ENCODE data around the gene LCE1E.

LCE1E gene

GRCh38 chr1:152801333-152801732 lies 15.3 kb downstream of the LCE1E start:
- Histone ChIP-seq H3K4me2 (ENCODE audit: low read length, poor library complexity, severe bottlenecking) (no peak overlapping the region), H3K79me1 (replicated peaks; ENCODE audit: low read length, poor library complexity, severe bottlenecking) (no peaks in the 10 kb centered on the region), H2BK120ac (ENCODE audit: low read depth, low read length) (no peak overlapping the region), H3K14ac (ENCODE audit: low read length in 2 of 2) (no peak overlapping the region), H4K91ac (ENCODE audit: low read length) (no peak overlapping the region), H3K9ac (ENCODE audit: low read length) (no peak overlapping the region), H3K27ac (ENCODE audit: low read length, poor library complexity, severe bottlenecking) (no peak overlapping the region), H3K4ac (ENCODE audit: low read depth in 1 of 2, low read length in 2 of 2) (no peak overlapping the region), H3K27me3 (ENCODE audit: control insufficient read depth in 1 of 2, insufficient read depth in 1 of 2, low read length in 2 of 2) (no peaks in the 10 kb centered on the region), H2BK5ac (ENCODE audit: low read depth, low read length, poor library complexity, severe bottlenecking) (no peak overlapping the region), H3K4me3 (ENCODE audit: insufficient read depth in 1 of 2, low read depth in 1 of 2, low read length in 2 of 2) (no peak overlapping the region), H2AFZ (ENCODE audit: low read depth, low read length) (no peak overlapping the region), H2BK15ac (ENCODE audit: low read depth, poor library complexity, severe bottlenecking) (no peak overlapping the region), H2AK5ac (ENCODE audit: low read length, severe bottlenecking) (no peak overlapping the region), H3K9me3 (ENCODE audit: control insufficient read depth, low read length) (no peaks in the 10 kb centered on the region), H3K18ac (ENCODE audit: low read depth in 1 of 2, low read length in 2 of 2) (no peak overlapping the region), H4K8ac (ENCODE audit: low read length) (no peak overlapping the region), H2BK12ac (ENCODE audit: low read length in 2 of 2) (no peak overlapping the region), H3K36me3 (ENCODE audit: control insufficient read depth in 1 of 2, insufficient read depth in 2 of 2, low read depth in 1 of 2, low read length in 2 of 2) (no peaks in the 10 kb centered on the region), H3K4me1 (ENCODE audit: control insufficient read depth, insufficient read depth, low read depth, low read length) (no peaks in the 10 kb centered on the region), H3K23ac (ENCODE audit: low read length in 2 of 2) (no peak overlapping the region)
- no peak for DNase-seq
- 61% methylated on average over 1 of the region's 1 CpG for WGBS

GRCh38 chr1:152806576-152806975 lies 20.5 kb downstream of the LCE1E start, which contains the start of gene LCE1C:
TSS of gene LCE1C (minus strand) at chr1:152806651. CDS start at chr1:152805478, 1,173 bp downstream.
- DNase-seq, result no peak
- H2BK15ac ChIP-seq (ENCODE audit: low read depth, poor library complexity, severe bottlenecking), result no peak within 1 kb of the TSS
- H3K4me1 ChIP-seq (ENCODE audit: control insufficient read depth, insufficient read depth, low read depth, low read length), result no peaks in the 10 kb centered on the region
- H3K4me3 ChIP-seq (ENCODE audit: insufficient read depth in 1 of 2, low read depth in 1 of 2, low read length in 2 of 2), result no peak within 1 kb of the TSS
- H3K23ac ChIP-seq (ENCODE audit: low read length in 2 of 2), result no peak within 1 kb of the TSS
- H3K9me3 ChIP-seq (ENCODE audit: control insufficient read depth, low read length), result no peaks in the 10 kb centered on the region
- no peak within 1 kb of the TSS for H2AFZ ChIP-seq (ENCODE audit: low read depth, low read length)
- H4K8ac ChIP-seq (ENCODE audit: low read length), result no peak within 1 kb of the TSS
- no peak within 1 kb of the TSS for H3K4ac ChIP-seq (ENCODE audit: low read depth in 1 of 2, low read length in 2 of 2)
- H2BK120ac ChIP-seq (ENCODE audit: low read depth, low read length), result no peak within 1 kb of the TSS
- H3K36me3 ChIP-seq (ENCODE audit: control insufficient read depth in 1 of 2, insufficient read depth in 2 of 2, low read depth in 1 of 2, low read length in 2 of 2), result no peaks in the 10 kb centered on the region
- no peak within 1 kb of the TSS for H3K18ac ChIP-seq (ENCODE audit: low read depth in 1 of 2, low read length in 2 of 2)
- no peaks in the 10 kb centered on the region for H3K79me1 ChIP-seq (replicated peaks; ENCODE audit: low read length, poor library complexity, severe bottlenecking)
- no peak within 1 kb of the TSS for H2BK12ac ChIP-seq (ENCODE audit: low read length in 2 of 2)
- H3K9ac ChIP-seq (ENCODE audit: low read length), result no peak within 1 kb of the TSS
- no peak within 1 kb of the TSS for H4K91ac ChIP-seq (ENCODE audit: low read length)
- H2BK5ac ChIP-seq (ENCODE audit: low read depth, low read length, poor library complexity, severe bottlenecking), result no peak within 1 kb of the TSS
- no peak within 1 kb of the TSS for H3K14ac ChIP-seq (ENCODE audit: low read length in 2 of 2)
- WGBS, result 22% methylated on average over 2 of the region's 3 CpGs
- no peak within 1 kb of the TSS for H3K27ac ChIP-seq (ENCODE audit: low read length, poor library complexity, severe bottlenecking)
- H3K27me3 ChIP-seq (ENCODE audit: control insufficient read depth in 1 of 2, insufficient read depth in 1 of 2, low read length in 2 of 2), result no peaks in the 10 kb centered on the region
- H2AK5ac ChIP-seq (ENCODE audit: low read length, severe bottlenecking), result no peak within 1 kb of the TSS
- no peak within 1 kb of the TSS for H3K4me2 ChIP-seq (ENCODE audit: low read length, poor library complexity, severe bottlenecking)

GRCh38 chr1:152811050-152811449 lies 25.0 kb downstream of the LCE1E start:
- H3K4me1 ChIP-seq (ENCODE audit: control insufficient read depth, insufficient read depth, low read depth, low read length), result no peaks in the 10 kb centered on the region
- no peak overlapping the region for H2AFZ ChIP-seq (ENCODE audit: low read depth, low read length)
- no peaks in the 10 kb centered on the region for H3K27me3 ChIP-seq (ENCODE audit: control insufficient read depth in 1 of 2, insufficient read depth in 1 of 2, low read length in 2 of 2)
- H4K8ac ChIP-seq (ENCODE audit: low read length), result no peak overlapping the region
- H2BK120ac ChIP-seq (ENCODE audit: low read depth, low read length), result no peak overlapping the region
- H2BK5ac ChIP-seq (ENCODE audit: low read depth, low read length, poor library complexity, severe bottlenecking), result no peak overlapping the region
- H2BK15ac ChIP-seq (ENCODE audit: low read depth, poor library complexity, severe bottlenecking), result no peak overlapping the region
- no peaks in the 10 kb centered on the region for H3K36me3 ChIP-seq (ENCODE audit: control insufficient read depth in 1 of 2, insufficient read depth in 2 of 2, low read depth in 1 of 2, low read length in 2 of 2)
- no peak overlapping the region for H2AK5ac ChIP-seq (ENCODE audit: low read length, severe bottlenecking)
- no peak for DNase-seq
- no peak overlapping the region for H3K4me3 ChIP-seq (ENCODE audit: insufficient read depth in 1 of 2, low read depth in 1 of 2, low read length in 2 of 2)
- no peak overlapping the region for H2BK12ac ChIP-seq (ENCODE audit: low read length in 2 of 2)
- H3K4me2 ChIP-seq (ENCODE audit: low read length, poor library complexity, severe bottlenecking), result no peak overlapping the region
- H3K4ac ChIP-seq (ENCODE audit: low read depth in 1 of 2, low read length in 2 of 2), result no peak overlapping the region
- no peaks in the 10 kb centered on the region for H3K9me3 ChIP-seq (ENCODE audit: control insufficient read depth, low read length)
- H3K18ac ChIP-seq (ENCODE audit: low read depth in 1 of 2, low read length in 2 of 2), result no peak overlapping the region
- H3K23ac ChIP-seq (ENCODE audit: low read length in 2 of 2), result no peak overlapping the region
- no peaks in the 10 kb centered on the region for H3K79me1 ChIP-seq (replicated peaks; ENCODE audit: low read length, poor library complexity, severe bottlenecking)
- 45% methylated on average over 2 of the region's 2 CpGs for WGBS
- no peak overlapping the region for H3K9ac ChIP-seq (ENCODE audit: low read length)
- no peak overlapping the region for H4K91ac ChIP-seq (ENCODE audit: low read length)
- H3K14ac ChIP-seq (ENCODE audit: low read length in 2 of 2), result no peak overlapping the region
- no peak overlapping the region for H3K27ac ChIP-seq (ENCODE audit: low read length, poor library complexity, severe bottlenecking)

GRCh38 chr1:152811671-152812070 lies 25.6 kb downstream of the LCE1E start, which contains the start of gene LCE1B:
TSS of gene LCE1B (plus strand) at chr1:152811971. CDS start at chr1:152812447, 476 bp downstream.
- H3K4me1 ChIP-seq (ENCODE audit: control insufficient read depth, insufficient read depth, low read depth, low read length), result no peaks in the 10 kb centered on the region
- H2BK120ac ChIP-seq (ENCODE audit: low read depth, low read length), result no peak within 1 kb of the TSS
- H3K27ac ChIP-seq (ENCODE audit: low read length, poor library complexity, severe bottlenecking), result no peak within 1 kb of the TSS
- H3K36me3 ChIP-seq (ENCODE audit: control insufficient read depth in 1 of 2, insufficient read depth in 2 of 2, low read depth in 1 of 2, low read length in 2 of 2), result no peaks in the 10 kb centered on the region
- H3K4me2 ChIP-seq (ENCODE audit: low read length, poor library complexity, severe bottlenecking), result no peak within 1 kb of the TSS
- H2BK15ac ChIP-seq (ENCODE audit: low read depth, poor library complexity, severe bottlenecking), result no peak within 1 kb of the TSS
- H3K9ac ChIP-seq (ENCODE audit: low read length), result no peak within 1 kb of the TSS
- H3K27me3 ChIP-seq (ENCODE audit: control insufficient read depth in 1 of 2, insufficient read depth in 1 of 2, low read length in 2 of 2), result no peaks in the 10 kb centered on the region
- no peak within 1 kb of the TSS for H3K4me3 ChIP-seq (ENCODE audit: insufficient read depth in 1 of 2, low read depth in 1 of 2, low read length in 2 of 2)
- no peaks in the 10 kb centered on the region for H3K9me3 ChIP-seq (ENCODE audit: control insufficient read depth, low read length)
- H2AK5ac ChIP-seq (ENCODE audit: low read length, severe bottlenecking), result no peak within 1 kb of the TSS
- no peak for DNase-seq
- no peak within 1 kb of the TSS for H3K23ac ChIP-seq (ENCODE audit: low read length in 2 of 2)
- H2AFZ ChIP-seq (ENCODE audit: low read depth, low read length), result no peak within 1 kb of the TSS
- H3K14ac ChIP-seq (ENCODE audit: low read length in 2 of 2), result no peak within 1 kb of the TSS
- no peak within 1 kb of the TSS for H2BK5ac ChIP-seq (ENCODE audit: low read depth, low read length, poor library complexity, severe bottlenecking)
- H4K8ac ChIP-seq (ENCODE audit: low read length), result no peak within 1 kb of the TSS
- H2BK12ac ChIP-seq (ENCODE audit: low read length in 2 of 2), result no peak within 1 kb of the TSS
- no peak within 1 kb of the TSS for H4K91ac ChIP-seq (ENCODE audit: low read length)
- WGBS, result 100% methylated on average over 1 of the region's 2 CpGs
- no peaks in the 10 kb centered on the region for H3K79me1 ChIP-seq (replicated peaks; ENCODE audit: low read length, poor library complexity, severe bottlenecking)
- H3K18ac ChIP-seq (ENCODE audit: low read depth in 1 of 2, low read length in 2 of 2), result no peak within 1 kb of the TSS
- no peak within 1 kb of the TSS for H3K4ac ChIP-seq (ENCODE audit: low read depth in 1 of 2, low read length in 2 of 2)
